Adrenal gland (tissue), 12 donors: Measurements from ENCODE around the gene ARL2. TPM values are rescaled to one million over a fixed set of nuclear protein-coding genes. Genes with fewer than 3 reads are reported as not detected.

Source experiments
- DNase-seq, 7 donors: peaks; one replicate each; pipeline ENCODE4 v3.0.0-alpha.2; 2019 to 2020
- H3K27ac ChIP-seq, 5 donors: fragments of 200-600 bp; sonication (generic) in 4 of 5; 1 replicate in 3 of 5; 2 replicates in 2 of 5; pipeline versions ENCODE4 v1.5.1 to v1.8.0; 2016 to 2020; ENCODE audit warnings: mild to moderate bottlenecking in 1 of 5
- H3K27me3 ChIP-seq: fragments of 200-600 bp; 2 replicates; pipeline ENCODE4 v1.8.0; 2021
- H3K36me3 ChIP-seq, 2 donors: fragments of 200-600 bp; replicated peaks in 1 of 2; 1 replicate in 1 of 2; 2 replicates in 1 of 2; pipeline versions ENCODE4 v1.5.1 to v1.8.0; 2018 to 2022
- H3K4me1 ChIP-seq, 2 donors: fragments of 200-600 bp; replicated peaks in 1 of 2; 1 replicate in 1 of 2; 2 replicates in 1 of 2; pipeline versions ENCODE4 v1.5.1 to v1.8.0; 2018 to 2021
- H3K4me3 ChIP-seq, 4 donors: fragments of 200-600 bp; sonication (generic) in 3 of 4; one replicate each; pipeline ENCODE4 v1.5.1; 2016 to 2018
- H3K9me3 ChIP-seq, 3 donors: fragments of 200-600 bp; sonication (generic) in 1 of 3; replicated peaks in 1 of 3; 1 replicate in 2 of 3; 2 replicates in 1 of 3; pipeline versions ENCODE4 v1.5.1 to v1.8.0; 2016 to 2021
- CTCF ChIP-seq, 6 experiments: fragments of 450-650 bp in 4 of 6; fragments of 200-600 bp in 2 of 6; sonication (generic) in 1 of 6; IDR thresholded peaks; 1 replicate in 5 of 6; 2 replicates in 1 of 6; pipeline versions ENCODE4 v1.5.1 to v1.8.0; 2016 to 2021; ENCODE audit warnings: antibody characterized with exemption in 6 of 6, mild to moderate bottlenecking in 2 of 6, moderate library complexity in 1 of 6
- POLR2A ChIP-seq, 2 donors: fragments of 450-650 bp; IDR thresholded peaks; one replicate each; pipeline ENCODE4 v1.6.1; 2017; ENCODE audit warnings: antibody characterized with exemption in 2 of 2, mild to moderate bottlenecking in 2 of 2, moderate library complexity in 1 of 2
- WGBS, 4 donors: extraction: QIAGEN DNeasy Blood & Tissue Kit in 2 of 4; methylation state at CpG; one replicate each; pipeline versions ENCODE4 v1.1.5 to v1.1.7; 2013 to 2017; 5-methylcytosine and 5-hydroxymethylcytosine counted together
- intact Hi-C, 2 donors: fragments of 100-400 bp; cut with DNase I; formaldehyde crosslinking; loops; one replicate each; pipeline versions ENCODE4 v1.14.1 to v1.15.0; 2022 to 2023
- polyA plus RNA-seq, 3 donors: library from polyadenylated mRNA; stranded (reverse); fragments of 200-250 nt in 2 of 3; fragments of 350-450 nt in 1 of 3; fragmentation: Illumina TruSeq in 1 of 3; extraction: RNeasy Lipid Tissue Mini Kit (QIAGEN cat#74804) in 1 of 3; gene quantifications; one replicate each; pipeline ENCODE4 v1.2.3, GENCODE V29; 2013 to 2014
- total RNA-seq, 9 donors: library from RNA; depleted of rRNA in 4 of 9; stranded (reverse); fragments of >200 nt in 4 of 9; fragments of 120-200 nt in 1 of 9; fragmentation: NEBNext Ultra II Directional in 1 of 9; extraction: Animal tissue kit (Norgen Biotek cat#: 25700) in 1 of 9; gene quantifications; one replicate each; pipeline versions ENCODE4 v1.1.0 to v1.2.4, GENCODE V29; 2013 to 2023
- donor health status: healthy with polysubstance abuse.
- donor health status: Bipolar disorder and iron deficiency.
- donor health status: DM: yes; HTN: yes; CAD: no.
- donor health status: DM: no; HTN: no; CAD: no.
- donor health status: DM: no; HTN: no; CAD: no.
- donor health status: DM: yes; HTN: yes; CAD: no.

The ARL2 gene
- total and polyA plus RNA-seq, 12 donors: 66.5 to 231 (median 112) TPM

- no peaks in the 10 kb centered on the region for H3K9me3 ChIP-seq
- no peak for TF ChIP-seq CTCF (IDR thresholded peaks at IDR 0.05)
- TF ChIP-seq POLR2A (IDR thresholded peaks at IDR 0.05): no peak
- no peaks in the 10 kb centered on the region for H3K4me1 ChIP-seq
- 51 to 66% (median 60%) methylated on average over 4 to 7 of the region's 7 CpGs for WGBS, 4 donors
- no peaks in the 10 kb centered on the region for H3K36me3 ChIP-seq
- no peaks in the 10 kb centered on the region for H3K27me3 ChIP-seq
- intact Hi-C loops: no loop called here
- H3K4me3 ChIP-seq: no peak overlapping the region
- no peak overlapping the region for H3K27ac ChIP-seq
- no peak for DNase-seq
These were observed 51.9 kb downstream of the ARL2 start for GRCh38 chr11:65065851-65066250.

DNA sequence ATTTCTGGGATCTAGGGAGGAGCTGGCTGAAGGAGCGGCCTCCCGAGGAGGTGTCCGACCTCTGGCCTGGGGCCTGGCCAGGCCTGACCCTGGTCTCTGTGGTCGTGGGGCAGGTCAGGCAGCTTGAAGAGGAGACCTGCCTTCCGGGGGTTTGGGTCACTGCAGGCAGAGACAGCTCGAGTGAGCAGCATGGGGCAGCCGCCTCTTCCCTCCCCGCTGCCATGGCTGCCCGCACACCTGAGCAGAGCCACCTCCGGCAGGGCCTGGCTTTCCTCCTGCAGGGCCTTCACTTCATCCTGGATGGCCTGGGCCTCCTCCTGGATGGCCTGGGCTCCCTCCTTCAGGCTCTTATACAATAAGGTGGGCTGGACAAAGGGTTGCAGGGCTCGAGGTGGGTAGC, 52.4 kb downstream of the ARL2 start:
- intact Hi-C loops: no loop called here
- TF ChIP-seq POLR2A (IDR thresholded peaks at IDR 0.05) (no peak), CTCF (IDR thresholded peaks at IDR 0.05) (no peak)
- no peaks in the 10 kb centered on the region for H3K36me3 ChIP-seq
- WGBS, 4 donors: 57 to 100% (median 75%) methylated on average over 2 to 11 of the region's 11 CpGs
- H3K4me1 ChIP-seq: no peaks in the 10 kb centered on the region
- no peak for DNase-seq
- H3K27ac ChIP-seq: no peak overlapping the region
- no peaks in the 10 kb centered on the region for H3K27me3 ChIP-seq
- H3K9me3 ChIP-seq: no peaks in the 10 kb centered on the region
- H3K4me3 ChIP-seq: no peak overlapping the region

DNA sequence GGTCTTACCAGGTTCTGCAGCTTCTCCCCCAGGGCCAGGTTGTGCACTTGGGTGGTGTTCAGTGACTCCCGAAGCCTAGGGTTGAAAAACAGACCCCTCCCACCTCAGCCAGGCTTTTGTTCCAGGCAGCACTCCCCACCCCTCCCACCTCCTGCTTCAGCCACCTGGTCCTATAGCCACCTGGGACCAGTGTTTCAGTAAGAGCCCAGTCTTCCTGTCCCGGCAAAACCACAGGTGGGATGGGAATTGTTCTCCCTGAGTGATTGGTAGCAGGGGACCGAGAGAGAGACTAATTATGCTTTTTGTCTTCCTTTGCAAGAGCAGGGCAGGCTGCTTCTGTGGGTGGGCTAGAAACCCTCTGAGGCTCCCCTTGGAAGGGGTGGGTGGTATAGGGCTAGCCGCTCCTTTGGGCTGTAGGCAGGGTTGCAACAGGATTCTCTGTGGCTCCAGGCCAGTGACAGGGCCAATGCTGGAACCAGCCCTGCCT, 52.9 kb downstream of the ARL2 start:
- H3K9me3 ChIP-seq: no peaks in the 10 kb centered on the region
- H3K36me3 ChIP-seq: no peaks in the 10 kb centered on the region
- no peak overlapping the region for H3K4me3 ChIP-seq
- no peak for DNase-seq
- intact Hi-C loops: no loop called here
- H3K27me3 ChIP-seq: no peaks in the 10 kb centered on the region
- WGBS, 4 donors: 74 to 83% (median 78%) methylated on average over 2 to 4 of the region's 4 CpGs
- H3K4me1 ChIP-seq: no peaks in the 10 kb centered on the region
- no peak for TF ChIP-seq POLR2A (IDR thresholded peaks at IDR 0.05)
- TF ChIP-seq CTCF (IDR thresholded peaks at IDR 0.05): no peak
- H3K27ac ChIP-seq: no peak overlapping the region

- 76 to 85% (median 78%) methylated on average over 3 to 10 of the region's 10 CpGs for WGBS, 4 donors
- no peaks in the 10 kb centered on the region for H3K9me3 ChIP-seq
- intact Hi-C loops: no loop called here
- no peaks in the 10 kb centered on the region for H3K4me1 ChIP-seq
- H3K4me3 ChIP-seq: no peak overlapping the region
- no peaks in the 10 kb centered on the region for H3K36me3 ChIP-seq
- TF ChIP-seq CTCF (IDR thresholded peaks at IDR 0.05) (no peak), POLR2A (IDR thresholded peaks at IDR 0.05) (no peak)
- no peak for DNase-seq
- H3K27me3 ChIP-seq: no peaks in the 10 kb centered on the region
- H3K27ac ChIP-seq: no peak overlapping the region
These were observed 53.5 kb downstream of the ARL2 start for GRCh38 chr11:65067446-65067845.
